MCF 10A (cell line): ENCODE results near the gene ARHGEF4. TPM values are rescaled to one million over a fixed set of nuclear protein-coding genes. Genes with fewer than 3 reads are reported as not detected.
A peak's percentile ranks its signal among the peaks of the same experiment; 100 is the strongest.

Experiments used
- BruUV-seq: library from RNA; stranded (reverse); fragments of 400-500 nt; replicated peaks from 2 replicates; lab custom pipeline; 2021; lab: Mats Ljungman, UMichigan
- CTCF ChIA-PET: fragments of 300-600 bp; sonication (Branson Sonifier 250); formaldehyde crosslinking; extraction: SDS; loops from one replicate; lab custom pipeline; 2021; ENCODE audit warnings: antibody characterized with exemption, inconsistent platforms; lab: Yijun Ruan, JAX
- POLR2A ChIA-PET: fragments of 300-600, 350-650 bp; sonication (Branson Sonifier 250); formaldehyde crosslinking; extraction: SDS; loops from one replicate; lab custom pipeline; 2020; ENCODE audit warnings: antibody characterized with exemption, inconsistent platforms; lab: Yijun Ruan, JAX
- DNase-seq: peaks from one replicate; pipeline ENCODE4 v3.0.0-alpha.2; 2018; ENCODE audit not compliant: unreplicated experiment
- H3K27ac Mint-ChIP-seq: one replicate; pipeline ENCODE4 v1.8.0; 2022; ENCODE audit warnings: mild to moderate bottlenecking, low read depth, mixed read lengths; ENCODE audit not compliant: unreplicated experiment
- H3K27me3 Mint-ChIP-seq: one replicate; pipeline ENCODE4 v1.8.0; 2022; ENCODE audit warnings: mixed read lengths; ENCODE audit not compliant: insufficient read depth, unreplicated experiment
- H3K36me3 Mint-ChIP-seq: one replicate; pipeline ENCODE4 v1.8.0; 2022; ENCODE audit warnings: mild to moderate bottlenecking, moderate library complexity, mixed read lengths; ENCODE audit not compliant: insufficient read depth, unreplicated experiment
- H3K4me1 Mint-ChIP-seq: one replicate; pipeline ENCODE4 v1.8.0; 2022; ENCODE audit warnings: mixed read lengths; ENCODE audit not compliant: insufficient read depth, unreplicated experiment
- H3K4me3 Mint-ChIP-seq: one replicate; pipeline ENCODE4 v1.8.0; 2022; ENCODE audit warnings: mild to moderate bottlenecking, moderate library complexity, mixed read lengths; ENCODE audit not compliant: unreplicated experiment
- H3K9me3 Mint-ChIP-seq: one replicate; pipeline ENCODE4 v1.8.0; 2022; ENCODE audit warnings: mixed read lengths; ENCODE audit not compliant: unreplicated experiment
- CTCF ChIP-seq: fragments of 200-600 bp; IDR thresholded peaks from one replicate; pipeline ENCODE4 v1.8.0; 2022; ENCODE audit warnings: antibody characterized with exemption, mild to moderate bottlenecking; ENCODE audit not compliant: unreplicated experiment
- intact Hi-C: fragments of 100-400 bp; cut with micrococcal nuclease; formaldehyde crosslinking; loops from 2 replicates; pipeline ENCODE4 v1.14.1; 2022
- total RNA-seq: library from RNA; stranded (reverse); gene quantifications from 2 replicates; pipeline ENCODE4 v1.2.3, GENCODE V29; 2022

The ARHGEF4 gene
- total RNA-seq, 1 experiment from 2014 or later = 52.0 TPM

GRCh38 chr2:130908832-130909231 lies 72.1 kb downstream of the ARHGEF4 start:
- DNase-seq = no peak

GRCh38 chr2:130910931-130911330 lies 74.2 kb downstream of the ARHGEF4 start:
- peak overlapping the region; percentile 79 for H3K27ac Mint-ChIP-seq
- BruUV-seq = no TSS peak
- no peak for TF ChIP-seq CTCF
- H3K9me3 Mint-ChIP-seq = no peaks in the 10 kb centered on the region
- no peaks in the 10 kb centered on the region for H3K27me3 Mint-ChIP-seq
- H3K4me3 Mint-ChIP-seq = no peak overlapping the region
- peaks cover 24% of the 10 kb centered on the region for H3K36me3 Mint-ChIP-seq
- intact Hi-C loops = no loop called here
- DNase-seq = no peak
- ChIA-PET CTCF (interaction anchor here (0.6 to 1.4 kb wide), 5 partner anchors 20 to 549 kb away, joined by 3 to 4 read pairs (median 3); no protein-coding TSS in a partner anchor), POLR2A (interaction anchor here (0.7 to 2.5 kb wide), 7 partner anchors 14 to 198 kb away, joined by 3 to 9 read pairs (median 8); no protein-coding TSS in a partner anchor)
- peaks cover 37% of the 10 kb centered on the region for H3K4me1 Mint-ChIP-seq

More at GRCh38 chr2:130908832-130909231, 72.1 kb downstream of the ARHGEF4 start:
- ChIA-PET CTCF (interaction anchor here (0.6 to 1.2 kb wide), 3 partner anchors 12 to 111 kb away, joined by 3 to 4 read pairs (median 3); no protein-coding TSS in a partner anchor), POLR2A (interaction anchor here (0.7 kb wide), 1 partner anchor 12 kb away, joined by 3 read pairs; no protein-coding TSS in a partner anchor)
- Mint-ChIP-seq H3K27ac (no peak overlapping the region), H3K4me3 (no peak overlapping the region), H3K4me1 (peaks cover 37% of the 10 kb centered on the region), H3K27me3 (no peaks in the 10 kb centered on the region), H3K36me3 (peaks cover 7% of the 10 kb centered on the region), H3K9me3 (no peaks in the 10 kb centered on the region)
- no peak for TF ChIP-seq CTCF
- no TSS peak for BruUV-seq
- intact Hi-C loops = no loop called here

GRCh38 chr2:130911482-130911881 lies 74.8 kb downstream of the ARHGEF4 start:
- H3K36me3 Mint-ChIP-seq = peaks cover 30% of the 10 kb centered on the region

More at GRCh38 chr2:130911482-130911881, 74.8 kb downstream of the ARHGEF4 start:
- Mint-ChIP-seq H3K4me3 (no peak overlapping the region), H3K27me3 (no peaks in the 10 kb centered on the region), H3K4me1 (peaks cover 37% of the 10 kb centered on the region), H3K9me3 (no peaks in the 10 kb centered on the region), H3K27ac (peak overlapping the region; percentile 79)
- BruUV-seq = no TSS peak
- POLR2A ChIA-PET = interaction anchor here (0.7 to 2.5 kb wide), 9 partner anchors 14 to 197 kb away, joined by 3 to 9 read pairs (median 5); no protein-coding TSS in a partner anchor
- intact Hi-C loops = no loop called here
- DNase-seq = peak; percentile 8
- TF ChIP-seq CTCF = no peak
- CTCF ChIA-PET = interaction anchor here (0.7 to 1.9 kb wide), 3 partner anchors 12 to 43 kb away, joined by 3 to 9 read pairs (median 4); no protein-coding TSS in a partner anchor
